C4-2B (cell line): ENCODE measurements around the gene PRDM15.

Source experiments
- CTCF ChIP-seq: fragments of 450-650 bp; conservative IDR thresholded peaks from 2 replicates; pipeline ENCODE4 v1.5.1; 2017; ENCODE audit warnings: mild to moderate bottlenecking
- ZFX ChIP-seq: fragments of 450-650 bp; IDR thresholded peaks from 2 replicates; pipeline ENCODE4 v1.6.1; 2017

GRCh38 chr21:41825216-41825615 is 53.9 kb downstream of the PRDM15 start:
- TF ChIP-seq CTCF (no peak), ZFX (no peak)
